B cell (primary cell): ENCODE data around the gene CERS2. TPM values are rescaled to one million over a fixed set of nuclear protein-coding genes. Genes with fewer than 3 reads are reported as not detected.

Experiments used
- ATAC-seq: fragments of 200-7000 bp; cut with Tn5 transposase; one replicate; pipeline ENCODE4 v1.10.0; 2021; ENCODE audit warnings: low read depth, mild to moderate bottlenecking, moderate number of reproducible peaks, moderate library complexity
- CTCF ChIA-PET: fragments of 350-600 bp; sonication (Branson Sonifier 250); formaldehyde crosslinking; loops from one replicate; lab custom pipeline; 2021; ENCODE audit warnings: antibody characterized with exemption, inconsistent platforms; lab: Charles Lee
- POLR2A ChIA-PET: fragments of 350-600 bp; sonication (Branson Sonifier 250); formaldehyde crosslinking; loops from one replicate; lab custom pipeline; 2021; ENCODE audit warnings: antibody characterized with exemption; lab: Charles Lee
- DNase-seq: peaks from one replicate; pipeline ENCODE4 v3.0.0; 2013
- H2AFZ ChIP-seq: 2 replicates; pipeline ENCODE4 v1.6.1; 2012; ENCODE audit warnings: mild to moderate bottlenecking, low read depth, low read length; ENCODE audit not compliant: insufficient read depth, poor library complexity, severe bottlenecking
- H3K27ac ChIP-seq, 2 donors: 1 replicate in 1 of 2; 2 replicates in 1 of 2; pipeline ENCODE4 v1.5.1; 2012 to 2013; ENCODE audit warnings: low read length in 2 of 2, mild to moderate bottlenecking in 2 of 2, moderate library complexity in 1 of 2
- H3K27me3 ChIP-seq, 4 experiments: fragments of 200-600 bp in 1 of 4; sonication (generic) in 1 of 4; replicated peaks in 1 of 4; 1 replicate in 2 of 4; 2 replicates in 2 of 4; pipeline versions ENCODE4 v1.6.1 to v1.7.0; 2013 to 2016; ENCODE audit warnings: low read length in 3 of 4, mild to moderate bottlenecking in 2 of 4, mixed read lengths in 1 of 4, moderate library complexity in 1 of 4; ENCODE audit not compliant: insufficient read depth in 4 of 4, control insufficient read depth in 3 of 4; ENCODE audit errors: control extremely low read depth in 1 of 4
- H3K36me3 ChIP-seq, 2 experiments: replicated peaks in 1 of 2; 1 replicate in 1 of 2; 2 replicates in 1 of 2; pipeline versions ENCODE4 v1.6.1 to v1.7.1; 2013; ENCODE audit warnings: low read length in 1 of 2; ENCODE audit not compliant: insufficient read depth in 2 of 2, control insufficient read depth in 1 of 2; ENCODE audit errors: control extremely low read depth in 1 of 2, extremely low read depth in 1 of 2
- H3K4me1 ChIP-seq, 2 donors: fragments of 200-600 bp in 1 of 2; sonication (generic) in 1 of 2; 1 replicate in 1 of 2; 2 replicates in 1 of 2; pipeline versions ENCODE4 v1.5.1 to v1.6.1; 2013 to 2017; ENCODE audit warnings: low read length in 2 of 2; ENCODE audit not compliant: control insufficient read depth in 2 of 2, insufficient read depth in 2 of 2
- H3K4me2 ChIP-seq: replicated peaks from 2 replicates; pipeline ENCODE3; 2012; ENCODE audit warnings: mild to moderate bottlenecking, low read depth, low read length; ENCODE audit not compliant: poor library complexity, severe bottlenecking
- H3K4me3 ChIP-seq, 5 experiments: fragments of 200-600 bp in 1 of 5; sonication (generic) in 1 of 5; 1 replicate in 3 of 5; 2 replicates in 2 of 5; pipeline versions ENCODE4 v1.5.1 to v1.7.0; 2011 to 2016; ENCODE audit warnings: low read length in 4 of 5, mild to moderate bottlenecking in 4 of 5, low read depth in 2 of 5, control low read depth in 1 of 5, moderate library complexity in 1 of 5; ENCODE audit not compliant: insufficient read depth in 1 of 5; ENCODE audit errors: control extremely low read depth in 1 of 5, extremely low read depth in 1 of 5
- H3K79me2 ChIP-seq: fragments of 200-600 bp; sonication (generic); one replicate; pipeline ENCODE4 v1.6.0; 2016; ENCODE audit warnings: low read length; ENCODE audit not compliant: control insufficient read depth, insufficient read depth
- H3K9ac ChIP-seq: fragments of 200-600 bp; sonication (generic); 2 replicates; pipeline ENCODE4 v1.6.1; 2017; ENCODE audit warnings: mild to moderate bottlenecking, low read length, moderate library complexity
- H3K9me3 ChIP-seq, 3 donors: one replicate each; pipeline versions ENCODE4 v1.6.1 to v1.7.1; 2013; ENCODE audit warnings: low read length in 2 of 3; ENCODE audit not compliant: control insufficient read depth in 2 of 3, insufficient read depth in 1 of 3; ENCODE audit errors: control extremely low read depth in 1 of 3
- H4K20me1 ChIP-seq: 2 replicates; pipeline ENCODE4 v1.6.0; 2012; ENCODE audit warnings: mild to moderate bottlenecking, low read length; ENCODE audit not compliant: insufficient read depth, control insufficient read depth, poor library complexity, severe bottlenecking
- H3K27ac Mint-ChIP-seq: one replicate; pipeline ENCODE4 v1.8.0; 2021; ENCODE audit warnings: mixed read lengths
- H3K27me3 Mint-ChIP-seq: one replicate; pipeline ENCODE4 v1.8.0; 2021; ENCODE audit warnings: mixed read lengths
- H3K4me1 Mint-ChIP-seq: one replicate; pipeline ENCODE4 v1.8.0; 2021; ENCODE audit warnings: mixed read lengths
- H3K4me3 Mint-ChIP-seq: one replicate; pipeline ENCODE4 v1.8.0; 2021; ENCODE audit warnings: mixed read lengths
- H3K9me3 Mint-ChIP-seq: one replicate; pipeline ENCODE4 v1.8.0; 2022; ENCODE audit warnings: mixed read lengths; ENCODE audit not compliant: insufficient read depth
- EZH2 ChIP-seq: IDR thresholded peaks from 2 replicates; pipeline ENCODE4 v1.6.1; 2012; ENCODE audit warnings: borderline replicate concordance, low read depth, mild to moderate bottlenecking, moderate library complexity, low read length; ENCODE audit not compliant: insufficient read depth, poor library complexity, severe bottlenecking
- WGBS: methylation state at CpG from one replicate; pipeline ENCODE4 v1.1.5; 2013; ENCODE audit warnings: missing lambda C conversion rate; ENCODE audit not compliant: insufficient coverage; 5-methylcytosine and 5-hydroxymethylcytosine counted together
- intact Hi-C: fragments of 100-400 bp; cut with micrococcal nuclease; formaldehyde crosslinking; loops from one replicate; pipeline ENCODE4 v1.10.0; 2022
- polyA plus RNA-seq: library from polyadenylated mRNA; depleted of rRNA; stranded (reverse); fragments of >200 nt; gene quantifications from 2 replicates; pipeline ENCODE4 v1.2.3, GENCODE V29; 2012
- total RNA-seq, 2 donors: library from RNA; stranded (reverse); fragments of 120-200 nt in 1 of 2; gene quantifications; 1 replicate in 1 of 2; 2 replicates in 1 of 2; pipeline versions ENCODE4 v1.2.3 to v1.2.4, GENCODE V29; 2013 to 2022
- TF ChIP-seq, protein P1 (sequence below): fragments of 200-600 bp; IDR thresholded peaks from one replicate; pipeline ENCODE4 v1.8.0; 2022; ENCODE audit warnings: antibody characterized with exemption, mild to moderate bottlenecking

CERS2 gene
- total and polyA plus RNA-seq, 2 donors (not counting 1 experiment from before 2014, with no cell fraction given) = 68.4 to 130 TPM

GRCh38 chr1:150995896-150996295 is 21.3 kb upstream of the CERS2 start:
- no peaks in the 10 kb centered on the region for H3K9me3 Mint-ChIP-seq
- H3K4me2 ChIP-seq = peak overlapping the region; percentile 48
- H3K27me3 Mint-ChIP-seq = no peaks in the 10 kb centered on the region
- H3K79me2 ChIP-seq = no peaks in the 10 kb centered on the region
- peak overlapping the region; percentile 57 for H2AFZ ChIP-seq
- peaks cover 0 to 3% of the 10 kb centered on the region in 2 donors for H3K4me1 ChIP-seq
- ChIA-PET POLR2A (interaction anchor here (0.6 to 0.7 kb wide), 3 partner anchors 22 to 846 kb away, joined by 3 to 6 read pairs (median 5); partner anchors contain the start of gene PLEKHO1), CTCF (interaction anchor here (0.6 to 5.3 kb wide), 26 partner anchors 10 to 740 kb away, joined by 3 to 63 read pairs (median 4); partner anchors contain the start of genes ANXA9, C1orf56, CTSK and GOLPH3L)
- H3K4me1 Mint-ChIP-seq = peaks cover 4% of the 10 kb centered on the region
- H3K9me3 ChIP-seq = no peaks in the 10 kb centered on the region
- H3K36me3 ChIP-seq = peaks cover 3 to 13% of the 10 kb centered on the region in 2 experiments
- intact Hi-C loops = loop anchor here (1.0 to 10.0 kb wide), 3 partner anchors 12 to 741 kb away; partner anchors contain the start of genes CA14 and PRUNE1
- H4K20me1 ChIP-seq = no peaks in the 10 kb centered on the region
- no peak overlapping the region for H3K9ac ChIP-seq
- H3K27ac Mint-ChIP-seq = no peak overlapping the region
- WGBS = 66% methylated on average over 9 of the region's 9 CpGs
- no peak for TF ChIP-seq EZH2
- TF ChIP-seq, protein P1, sequence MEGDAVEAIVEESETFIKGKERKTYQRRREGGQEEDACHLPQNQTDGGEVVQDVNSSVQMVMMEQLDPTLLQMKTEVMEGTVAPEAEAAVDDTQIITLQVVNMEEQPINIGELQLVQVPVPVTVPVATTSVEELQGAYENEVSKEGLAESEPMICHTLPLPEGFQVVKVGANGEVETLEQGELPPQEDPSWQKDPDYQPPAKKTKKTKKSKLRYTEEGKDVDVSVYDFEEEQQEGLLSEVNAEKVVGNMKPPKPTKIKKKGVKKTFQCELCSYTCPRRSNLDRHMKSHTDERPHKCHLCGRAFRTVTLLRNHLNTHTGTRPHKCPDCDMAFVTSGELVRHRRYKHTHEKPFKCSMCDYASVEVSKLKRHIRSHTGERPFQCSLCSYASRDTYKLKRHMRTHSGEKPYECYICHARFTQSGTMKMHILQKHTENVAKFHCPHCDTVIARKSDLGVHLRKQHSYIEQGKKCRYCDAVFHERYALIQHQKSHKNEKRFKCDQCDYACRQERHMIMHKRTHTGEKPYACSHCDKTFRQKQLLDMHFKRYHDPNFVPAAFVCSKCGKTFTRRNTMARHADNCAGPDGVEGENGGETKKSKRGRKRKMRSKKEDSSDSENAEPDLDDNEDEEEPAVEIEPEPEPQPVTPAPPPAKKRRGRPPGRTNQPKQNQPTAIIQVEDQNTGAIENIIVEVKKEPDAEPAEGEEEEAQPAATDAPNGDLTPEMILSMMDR = peak; percentile 88
- H3K27me3 ChIP-seq = no peaks in the 10 kb centered on the region
- H3K27ac ChIP-seq = no peak overlapping the region
- DNase-seq = peak; percentile 60
- ATAC-seq = peak; percentile 39
- no peak overlapping the region for H3K4me3 Mint-ChIP-seq
- H3K4me3 ChIP-seq = no peak overlapping the region

GRCh38 chr1:150995460-150995859 is 20.8 kb upstream of the CERS2 start:
- peak overlapping the region; percentile 48 for H3K4me2 ChIP-seq
- intact Hi-C loops = loop anchor here (5.0 to 10.0 kb wide), 2 partner anchors 533 to 741 kb away; partner anchors contain the start of gene CA14
- H3K4me3 ChIP-seq = no peak overlapping the region
- ChIA-PET POLR2A (interaction anchor here (0.6 kb wide), 2 partner anchors 748 to 846 kb away, joined by 3 to 6 read pairs; partner anchors contain the start of gene PLEKHO1), CTCF (interaction anchor here (0.6 to 5.3 kb wide), 24 partner anchors 10 to 740 kb away, joined by 3 to 63 read pairs (median 4); partner anchors contain the start of genes ANXA9, C1orf56, CTSK and MINDY1)
- Mint-ChIP-seq H3K4me3 (no peak overlapping the region), H3K9me3 (no peaks in the 10 kb centered on the region), H3K27ac (no peak overlapping the region), H3K27me3 (no peaks in the 10 kb centered on the region), H3K4me1 (peaks cover 4% of the 10 kb centered on the region)
- DNase-seq (no peak), ATAC-seq (no peak)
- H3K9me3 ChIP-seq = no peaks in the 10 kb centered on the region
- WGBS = 80% methylated on average over 2 of the region's 4 CpGs
- peak overlapping the region; percentile 57 for H2AFZ ChIP-seq
- H3K4me1 ChIP-seq = peaks cover 0 to 3% of the 10 kb centered on the region in 2 donors
- no peaks in the 10 kb centered on the region for H3K79me2 ChIP-seq
- no peaks in the 10 kb centered on the region for H3K27me3 ChIP-seq
- H4K20me1 ChIP-seq = no peaks in the 10 kb centered on the region
- no peak for TF ChIP-seq EZH2
- TF ChIP-seq, protein P1 = no peak
- H3K9ac ChIP-seq = no peak overlapping the region
- no peak overlapping the region for H3K27ac ChIP-seq
- H3K36me3 ChIP-seq = peaks cover 3 to 13% of the 10 kb centered on the region in 2 experiments
